Endodermal cell (in vitro differentiated cells): ENCODE data around the gene CCDC33. TPM values are rescaled to one million over a fixed set of nuclear protein-coding genes. Genes with fewer than 3 reads are reported as not detected.
"Not testable (repeated sequence)": the region's sequence is repeated elsewhere in the genome, so short reads cannot be mapped to it uniquely, and the experiment has no call there.

Experiments used
- DNase-seq: peaks from one replicate; pipeline ENCODE4 v3.0.0-alpha.2; 2017
- H3K27ac ChIP-seq: 2 replicates; pipeline ENCODE4 v1.5.1; 2013; ENCODE audit warnings: mild to moderate bottlenecking, low read depth, low read length, moderate library complexity
- H3K27me3 ChIP-seq: 2 replicates; pipeline ENCODE4 v1.6.1; 2013; ENCODE audit warnings: mild to moderate bottlenecking, low read length, moderate library complexity; ENCODE audit not compliant: insufficient read depth, control insufficient read depth, poor library complexity, severe bottlenecking
- H3K36me3 ChIP-seq: 2 replicates; pipeline ENCODE4 v1.7.0; 2013; ENCODE audit warnings: mild to moderate bottlenecking, low read length, moderate library complexity; ENCODE audit not compliant: control insufficient read depth, insufficient read depth
- H3K4me1 ChIP-seq: one replicate; pipeline ENCODE4 v1.7.0; 2013; ENCODE audit warnings: low read length; ENCODE audit not compliant: control insufficient read depth, insufficient read depth
- H3K4me3 ChIP-seq: 2 replicates; pipeline ENCODE4 v1.5.1; 2013; ENCODE audit warnings: mild to moderate bottlenecking, low read length, moderate library complexity
- H3K9ac ChIP-seq: 2 replicates; pipeline ENCODE4 v1.6.1; 2013; ENCODE audit warnings: mild to moderate bottlenecking, low read length, moderate library complexity; ENCODE audit not compliant: poor library complexity, severe bottlenecking; ENCODE audit errors: extremely low read depth
- H3K9me3 ChIP-seq: 2 replicates; pipeline ENCODE4 v1.6.1; 2013; ENCODE audit warnings: mild to moderate bottlenecking, low read length, moderate library complexity; ENCODE audit not compliant: control insufficient read depth
- H3K27ac Mint-ChIP-seq: 2 replicates; pipeline ENCODE4 v1.8.0; 2020; ENCODE audit warnings: mixed read lengths
- H3K27me3 Mint-ChIP-seq: 2 replicates; pipeline ENCODE4 v1.8.0; 2021; ENCODE audit warnings: mild to moderate bottlenecking, mixed read lengths; ENCODE audit not compliant: insufficient read depth
- H3K36me3 Mint-ChIP-seq: 2 replicates; pipeline ENCODE4 v1.8.0; 2020; ENCODE audit warnings: low read depth, mixed read lengths
- H3K4me1 Mint-ChIP-seq: 2 replicates; pipeline ENCODE4 v1.8.0; 2020; ENCODE audit warnings: mixed read lengths
- H3K4me3 Mint-ChIP-seq: 2 replicates; pipeline ENCODE4 v1.8.0; 2020; ENCODE audit warnings: mild to moderate bottlenecking, moderate library complexity, mixed read lengths
- H3K9me3 Mint-ChIP-seq: 2 replicates; pipeline ENCODE4 v1.8.0; 2020; ENCODE audit warnings: mild to moderate bottlenecking, mixed read lengths
- WGBS, 2 experiments: methylation state at CpG; one replicate each; pipeline versions ENCODE4 v1.1.5 to v1.1.7; 2013; ENCODE audit warnings: missing lambda C conversion rate in 2 of 2, mixed read lengths in 1 of 2; ENCODE audit not compliant: insufficient coverage in 1 of 2, insufficient read length in 1 of 2; 5-methylcytosine and 5-hydroxymethylcytosine counted together
- total RNA-seq, 2 donors: library from RNA; stranded (reverse); fragmentation: NEBNext Ultra II Directional in 1 of 2; extraction: Animal tissue kit (Norgen Biotek cat#: 25700) in 1 of 2; gene quantifications; 2 replicates in 1 of 2; 3 replicates in 1 of 2; pipeline ENCODE4 v1.2.1, GENCODE V29; 2021
- TF ChIP-seq, protein P1 (sequence below): fragments of 200-600 bp; sonication (generic); conservative IDR thresholded peaks from 2 replicates; pipeline ENCODE4 v1.5.0; 2021; ENCODE audit warnings: antibody characterized with exemption, mild to moderate bottlenecking

Gene CCDC33
- total RNA-seq, 2 donors from 2014 or later, result 2.8 to 3.5 TPM

DNA sequence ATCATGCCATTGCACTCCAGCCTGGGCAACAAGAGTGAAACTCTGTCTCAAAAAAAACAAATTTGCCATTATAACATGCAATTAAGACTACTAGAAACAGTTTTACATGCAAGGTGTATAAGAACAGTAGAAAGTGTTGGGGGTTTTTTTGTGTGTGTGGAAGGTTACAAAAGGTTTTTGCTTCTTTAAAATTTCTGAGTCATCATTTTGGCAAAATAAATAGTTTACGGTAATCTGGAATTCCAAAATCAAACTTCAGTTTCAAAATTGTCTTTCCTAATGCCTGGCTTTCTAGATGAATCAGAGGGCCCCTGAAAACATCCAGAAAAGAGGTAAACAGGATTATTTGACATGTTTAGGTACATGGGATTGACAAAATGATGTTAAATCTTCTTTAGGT lies 124.7 kb downstream of the CCDC33 start:
- 100% methylated on average over 1 of the region's 1 CpG; no CpG with 5 or more reads in 1 of the 2 experiments for WGBS, 2 experiments

DNA sequence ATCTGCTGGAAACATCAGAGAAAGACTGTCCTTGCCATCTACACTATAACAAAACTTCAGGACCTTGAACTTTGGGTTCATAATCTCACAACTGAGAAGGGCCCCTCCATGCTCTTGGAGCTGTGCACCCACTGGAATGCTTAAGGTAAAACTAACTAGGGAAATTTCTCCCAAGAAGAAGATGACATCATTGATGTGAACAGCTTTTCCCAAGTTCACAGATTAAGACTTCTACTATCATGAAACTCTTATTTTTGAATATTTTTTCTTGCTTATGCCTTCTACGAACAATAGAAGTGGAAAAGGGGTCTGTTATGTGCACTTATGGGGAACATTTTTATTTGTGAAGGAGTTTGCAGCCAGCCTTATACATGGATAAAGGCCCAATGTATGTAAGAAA lies 126.4 kb downstream of the CCDC33 start:
- H3K9me3 ChIP-seq, result no peaks in the 10 kb centered on the region
- Mint-ChIP-seq H3K27ac (no peak overlapping the region), H3K36me3 (peaks cover 6% of the 10 kb centered on the region), H3K4me3 (no peak overlapping the region), H3K4me1 (peaks cover 15% of the 10 kb centered on the region), H3K27me3 (no peaks in the 10 kb centered on the region), H3K9me3 (no peaks in the 10 kb centered on the region)
- no peak overlapping the region for H3K4me3 ChIP-seq
- no peak overlapping the region for H3K27ac ChIP-seq
- no peaks in the 10 kb centered on the region for H3K27me3 ChIP-seq
- TF ChIP-seq, protein P1, sequence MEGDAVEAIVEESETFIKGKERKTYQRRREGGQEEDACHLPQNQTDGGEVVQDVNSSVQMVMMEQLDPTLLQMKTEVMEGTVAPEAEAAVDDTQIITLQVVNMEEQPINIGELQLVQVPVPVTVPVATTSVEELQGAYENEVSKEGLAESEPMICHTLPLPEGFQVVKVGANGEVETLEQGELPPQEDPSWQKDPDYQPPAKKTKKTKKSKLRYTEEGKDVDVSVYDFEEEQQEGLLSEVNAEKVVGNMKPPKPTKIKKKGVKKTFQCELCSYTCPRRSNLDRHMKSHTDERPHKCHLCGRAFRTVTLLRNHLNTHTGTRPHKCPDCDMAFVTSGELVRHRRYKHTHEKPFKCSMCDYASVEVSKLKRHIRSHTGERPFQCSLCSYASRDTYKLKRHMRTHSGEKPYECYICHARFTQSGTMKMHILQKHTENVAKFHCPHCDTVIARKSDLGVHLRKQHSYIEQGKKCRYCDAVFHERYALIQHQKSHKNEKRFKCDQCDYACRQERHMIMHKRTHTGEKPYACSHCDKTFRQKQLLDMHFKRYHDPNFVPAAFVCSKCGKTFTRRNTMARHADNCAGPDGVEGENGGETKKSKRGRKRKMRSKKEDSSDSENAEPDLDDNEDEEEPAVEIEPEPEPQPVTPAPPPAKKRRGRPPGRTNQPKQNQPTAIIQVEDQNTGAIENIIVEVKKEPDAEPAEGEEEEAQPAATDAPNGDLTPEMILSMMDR, result no peak
- DNase-seq, result no peak
- peaks cover 8% of the 10 kb centered on the region for H3K4me1 ChIP-seq
- peaks cover 5% of the 10 kb centered on the region for H3K36me3 ChIP-seq
- 90 to 100% methylated on average over 1 of the region's 1 CpG for WGBS, 2 experiments
- H3K9ac ChIP-seq, result no peak overlapping the region

More for the DNA sequence above, 124.7 kb downstream of the CCDC33 start:
- H3K9me3 ChIP-seq, H3K4me3 Mint-ChIP-seq, H3K9me3 Mint-ChIP-seq, DNase-seq, H3K27ac ChIP-seq, H3K4me1 ChIP-seq, H3K27me3 ChIP-seq, H3K36me3 Mint-ChIP-seq, H3K36me3 ChIP-seq, H3K9ac ChIP-seq, H3K27me3 Mint-ChIP-seq, H3K27ac Mint-ChIP-seq, H3K4me3 ChIP-seq: not testable (repeated sequence)
- peaks cover 16% of the 10 kb centered on the region for H3K4me1 Mint-ChIP-seq

DNA sequence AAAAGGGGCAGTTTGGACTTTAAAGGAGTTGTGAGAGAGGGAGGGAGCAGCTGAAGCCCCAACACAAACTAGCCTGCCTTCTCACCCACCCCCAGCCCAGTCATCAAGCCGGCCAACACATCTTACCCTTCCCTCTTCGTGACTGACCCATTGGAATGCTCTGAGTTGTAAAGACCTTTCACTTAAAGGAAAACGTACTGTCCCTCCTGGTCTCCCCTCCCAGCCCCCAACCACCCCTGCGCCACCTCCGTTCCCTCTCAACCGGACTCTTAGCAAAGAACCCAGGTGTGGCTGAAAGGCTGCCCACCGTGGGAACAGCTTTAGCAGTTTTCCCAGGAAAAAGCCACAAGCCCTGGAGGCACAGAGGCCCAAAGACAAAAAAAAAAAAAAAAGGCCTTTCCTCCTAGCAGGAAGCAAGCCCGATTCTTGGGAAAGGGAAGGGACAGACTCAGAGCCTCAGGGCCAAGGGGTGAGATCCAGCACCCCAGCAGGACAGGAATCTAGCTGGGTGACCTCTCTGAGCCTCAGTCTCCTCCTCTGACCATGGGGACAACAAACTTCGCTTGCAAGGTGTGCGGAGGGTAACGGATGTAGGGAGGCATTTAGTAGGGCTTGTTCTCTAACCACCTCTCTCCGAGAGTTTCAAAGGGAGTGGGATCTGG lies 128.9 kb downstream of the CCDC33 start:
- Mint-ChIP-seq H3K27me3 (no peaks in the 10 kb centered on the region), H3K27ac (peak overlapping the region; percentile 94), H3K4me1 (peaks cover 15% of the 10 kb centered on the region), H3K9me3 (no peaks in the 10 kb centered on the region), H3K36me3 (peaks cover 6% of the 10 kb centered on the region), H3K4me3 (peak overlapping the region; percentile 68)
- WGBS, 2 experiments, result 54 to 73% methylated on average over 3 to 12 of the region's 12 CpGs
- Histone ChIP-seq H3K9ac (peak overlapping the region; percentile 57), H3K36me3 (peaks cover 5% of the 10 kb centered on the region), H3K27me3 (no peaks in the 10 kb centered on the region), H3K27ac (no peak overlapping the region), H3K9me3 (no peaks in the 10 kb centered on the region), H3K4me1 (peaks cover 8% of the 10 kb centered on the region), H3K4me3 (peak overlapping the region; percentile 76)
- DNase-seq, result peak; percentile 79
- TF ChIP-seq, protein P1, result no peak
